NCI-H748 treated with DMSO at 0.1 percent for 48 hours (cell line): ENCODE measurements around the gene FAM168A.

Experiments
- DNase-seq: peaks from one replicate; lab custom pipeline; 2025; lab: John Stamatoyannopoulos, UW

Gene FAM168A

DNA sequence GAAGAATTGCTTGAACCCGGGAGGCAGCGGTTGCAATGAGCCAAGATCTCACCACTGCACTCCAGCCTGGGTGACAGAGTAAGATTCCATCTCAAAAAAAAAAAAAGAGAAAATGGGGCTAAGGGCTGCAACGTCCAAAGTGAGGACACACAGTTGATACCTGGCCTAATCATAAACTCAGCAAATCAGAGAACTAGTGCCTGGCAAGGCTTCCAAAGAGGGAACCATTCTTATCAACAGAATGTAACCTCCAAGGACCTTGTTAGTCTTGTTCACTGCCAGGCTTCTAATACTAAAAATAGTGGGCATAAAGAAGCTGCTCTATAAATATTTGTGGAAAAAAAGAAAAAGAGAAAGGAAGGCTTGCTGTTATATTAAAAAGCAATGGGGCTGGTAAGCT, 42.3 kb downstream of the FAM168A start:
- no peak for DNase-seq

DNA sequence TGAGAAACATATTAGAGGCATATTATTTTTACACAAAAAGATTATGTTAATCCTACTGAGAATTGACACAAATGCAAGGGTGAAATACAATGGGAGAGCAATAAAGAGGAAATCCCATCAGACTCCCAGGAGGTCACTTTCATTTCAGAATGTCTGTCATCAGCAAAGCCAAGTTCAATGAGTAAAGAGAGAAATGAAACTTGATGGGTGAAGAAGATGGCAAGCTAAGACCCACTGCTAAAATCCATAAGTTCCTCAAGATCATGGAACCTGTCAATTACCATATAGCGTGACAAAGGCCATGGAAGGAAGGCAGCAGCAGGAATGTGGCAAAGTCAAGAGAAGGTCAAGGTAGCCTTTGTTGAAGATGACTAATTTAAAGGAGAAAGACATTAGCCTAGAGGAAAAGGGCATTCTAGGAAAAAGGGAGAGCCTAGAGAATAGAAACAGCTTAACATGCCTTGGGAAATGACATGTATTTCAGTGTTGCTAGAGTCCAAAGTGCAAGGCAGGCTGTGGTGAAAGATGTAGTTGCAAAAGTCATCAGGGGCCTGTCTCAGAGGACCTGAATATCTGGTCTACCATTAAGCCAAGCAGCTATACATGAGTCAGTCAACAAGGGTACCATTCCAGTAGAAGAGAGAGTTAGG, 43.1 kb downstream of the FAM168A start:
- no peak for DNase-seq

DNA sequence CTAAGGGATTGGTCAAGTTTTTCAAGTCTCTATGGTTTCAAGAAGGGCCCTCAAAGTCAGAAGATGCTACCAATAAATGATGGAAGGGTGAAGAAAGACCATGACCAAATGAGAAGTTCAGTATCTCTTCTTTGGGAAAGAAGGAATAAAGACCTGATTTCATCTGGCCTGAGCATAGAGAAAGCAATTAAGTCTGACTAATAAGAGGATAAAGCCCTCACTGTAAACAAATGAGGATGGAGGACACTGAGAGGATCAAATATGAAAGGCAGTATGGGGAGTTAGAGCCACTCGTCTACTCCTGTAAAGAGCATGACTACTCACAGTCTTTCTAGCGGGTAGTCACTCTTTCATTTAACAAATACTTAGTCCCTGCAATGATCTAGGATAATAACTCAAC, 44.6 kb downstream of the FAM168A start:
- DNase-seq, result no peak

DNA sequence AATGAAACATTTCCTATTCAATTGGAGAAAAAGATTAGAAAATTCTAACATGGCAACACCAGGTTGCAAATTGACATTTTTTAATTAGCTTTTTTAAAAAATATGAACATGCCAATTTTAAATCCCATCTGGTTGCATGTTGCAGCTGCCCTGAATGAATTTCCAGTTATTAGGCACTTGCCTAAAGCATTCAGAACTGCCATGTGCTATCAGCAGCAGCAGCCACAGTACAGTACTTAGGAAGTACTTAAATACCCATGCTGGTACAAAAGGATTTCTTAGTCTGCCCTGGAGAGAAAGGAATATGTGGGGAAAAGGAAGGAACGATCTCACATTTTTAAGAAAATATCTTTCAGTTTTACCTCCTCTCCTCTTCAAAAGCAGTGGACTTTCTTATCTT, 46.2 kb downstream of the FAM168A start:
- no peak for DNase-seq

DNA sequence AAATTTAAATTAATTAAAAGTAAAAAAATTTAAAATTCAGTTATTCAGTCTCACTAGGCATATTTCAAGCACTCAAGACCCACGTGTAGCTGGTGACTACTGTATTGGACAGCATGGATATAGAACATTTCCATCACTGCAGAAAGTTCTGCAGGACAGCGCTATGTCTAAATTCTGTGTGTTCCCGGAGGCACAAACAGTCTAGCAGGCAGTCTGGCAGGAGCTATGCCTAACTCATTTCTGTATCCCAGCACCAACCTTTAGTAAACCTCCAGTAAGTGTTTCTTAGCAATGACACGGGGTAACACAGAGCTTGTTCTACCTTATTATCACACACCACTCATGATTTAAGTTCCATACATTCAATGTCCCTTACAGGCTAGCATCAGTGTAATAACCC, 48.5 kb downstream of the FAM168A start:
- DNase-seq, result no peak

DNA sequence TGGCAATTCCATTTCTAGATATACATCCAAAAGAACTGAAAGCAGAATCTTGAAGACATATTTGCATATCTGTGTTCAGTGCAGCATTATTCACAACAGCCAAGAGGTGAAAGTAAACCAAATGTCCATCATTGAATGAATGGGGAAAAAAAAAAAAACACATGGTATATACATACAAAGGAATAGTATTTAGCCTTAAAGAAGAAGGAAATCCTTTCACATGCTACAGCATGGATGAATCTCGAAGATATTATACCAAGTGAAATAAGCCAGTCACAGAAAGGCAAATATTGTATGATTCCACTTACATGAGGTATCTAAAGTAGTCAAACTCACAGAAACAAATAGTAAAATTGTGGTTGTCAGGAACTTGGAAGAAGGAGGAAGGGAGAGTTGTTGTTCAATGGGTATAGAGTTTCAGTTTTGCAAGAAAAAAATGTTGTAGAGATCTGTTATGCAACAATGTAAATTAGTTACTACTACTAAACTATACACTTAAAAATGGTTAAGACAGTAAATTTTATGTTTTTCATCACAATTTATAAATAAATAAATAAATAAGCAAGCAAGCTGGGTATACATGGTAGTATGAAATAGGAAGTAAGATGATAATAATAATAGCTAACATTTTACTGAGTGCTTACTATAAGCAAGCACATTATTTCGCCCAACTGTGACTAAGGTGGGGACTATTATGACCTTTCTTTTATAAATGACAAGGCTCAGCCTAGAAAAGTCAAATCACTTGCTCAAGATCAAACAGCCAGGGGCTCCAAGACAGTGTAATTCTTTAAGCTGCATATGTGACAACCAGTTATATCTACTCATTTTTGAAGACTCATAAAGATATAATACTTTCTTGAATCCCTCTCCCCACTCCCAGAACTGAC, 50.0 kb downstream of the FAM168A start:
- DNase-seq, result no peak

DNA sequence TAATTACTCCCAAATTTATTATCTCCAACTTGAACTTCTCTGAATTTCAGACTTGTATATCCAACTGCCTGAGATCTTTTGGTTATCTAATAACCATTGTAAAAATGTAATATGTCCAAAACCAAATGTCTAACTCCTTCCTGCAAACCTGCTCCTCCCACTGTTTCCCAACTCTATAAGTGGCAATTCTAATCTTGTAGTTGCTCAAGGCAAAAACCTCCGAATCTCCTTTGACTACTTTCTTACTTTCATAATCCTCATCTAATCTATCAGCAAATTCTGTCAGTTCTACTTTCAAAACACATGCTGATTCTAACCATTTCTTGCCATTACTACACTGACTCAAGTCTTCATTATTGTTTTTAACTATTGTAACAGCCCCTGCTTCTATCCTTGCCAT, 55.7 kb downstream of the FAM168A start:
- DNase-seq, result no peak

DNA sequence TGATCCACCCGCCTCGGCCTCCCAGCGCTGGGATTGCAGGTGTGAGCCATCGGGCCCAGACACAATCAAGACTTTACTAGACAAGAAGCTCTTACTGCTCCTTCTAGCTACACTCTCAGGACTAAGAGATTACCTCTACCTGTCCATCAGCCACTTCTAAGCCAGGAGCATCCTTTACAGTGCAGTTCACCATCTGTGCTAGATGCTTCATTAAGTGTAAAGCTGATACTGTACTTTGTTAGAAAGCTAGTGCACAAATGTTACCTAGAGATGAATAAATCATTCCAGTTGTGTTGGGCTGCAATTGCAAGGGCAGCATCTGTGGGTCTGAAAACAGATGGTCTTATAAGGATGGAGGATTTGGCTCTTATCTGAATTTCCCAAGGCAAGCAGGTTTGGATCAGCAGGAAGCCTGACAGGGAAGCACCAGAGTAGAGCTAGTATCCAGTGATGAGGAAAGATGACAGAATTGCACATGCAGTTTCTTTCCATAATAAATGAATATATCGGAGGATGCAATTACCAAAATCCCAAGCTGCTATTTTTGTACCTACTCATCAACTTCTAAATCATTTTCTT, 58.3 kb downstream of the FAM168A start:
- DNase-seq, result no peak

DNA sequence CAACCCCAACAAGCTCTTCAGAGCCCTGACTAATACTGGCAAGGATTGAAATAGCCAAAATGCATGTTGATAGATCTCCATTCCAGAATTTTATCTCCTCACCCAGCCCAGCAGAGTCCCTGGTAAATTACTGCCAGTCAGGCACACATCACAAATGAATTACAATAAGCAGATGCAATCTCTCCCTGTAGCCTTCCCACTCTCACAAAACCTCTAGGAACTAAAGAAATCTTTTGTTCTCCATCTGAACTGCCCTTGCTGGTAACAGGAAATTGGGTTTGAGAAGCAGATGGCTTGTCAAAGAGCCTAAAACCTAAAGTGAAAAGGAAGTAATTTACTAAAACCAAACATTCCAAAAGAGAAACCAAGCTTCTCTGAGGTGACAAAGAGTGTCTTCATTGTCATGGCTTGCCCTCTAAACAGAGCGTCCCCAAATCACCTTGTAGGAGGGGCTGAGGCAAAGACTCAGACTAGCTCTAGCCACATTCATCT, 59.5 kb downstream of the FAM168A start:
- no peak for DNase-seq

DNA sequence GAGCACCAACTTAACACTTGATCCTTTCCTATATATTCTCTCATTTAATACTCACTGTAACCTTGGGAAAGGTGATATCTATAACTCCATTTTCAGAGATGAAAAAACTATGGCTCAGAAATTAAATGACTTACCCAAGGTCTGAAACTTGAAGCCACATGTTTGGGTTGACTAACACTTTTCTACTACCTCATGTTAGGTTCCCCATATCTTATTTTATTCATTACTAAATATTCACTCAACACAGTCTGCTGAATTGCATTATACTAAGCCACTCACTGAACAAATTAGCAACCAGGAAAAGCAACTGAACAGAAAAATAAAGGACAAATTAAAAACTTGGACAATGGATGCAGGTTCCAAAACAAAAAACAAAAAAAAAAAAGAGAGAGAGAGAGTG, 59.9 kb downstream of the FAM168A start:
- no peak for DNase-seq

DNA sequence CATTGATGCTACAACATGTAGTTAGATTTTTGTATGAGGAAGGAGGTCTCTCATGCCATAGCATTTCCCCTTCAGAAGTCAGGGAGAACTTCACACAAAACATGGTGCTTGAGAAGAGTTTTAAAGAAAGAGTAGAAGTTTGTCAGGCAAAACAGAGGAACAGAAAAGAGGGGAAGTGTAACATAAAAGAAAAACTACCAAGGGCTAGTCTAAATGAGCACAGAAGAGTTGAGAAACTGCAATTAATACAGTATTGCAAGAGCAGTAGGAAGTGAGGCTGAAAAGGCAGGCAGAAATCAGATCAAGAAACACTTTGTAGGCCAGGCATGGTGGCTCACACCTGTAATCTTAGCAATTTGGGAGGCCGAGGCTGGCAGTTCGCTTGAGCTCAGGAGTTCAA, 61.0 kb downstream of the FAM168A start:
- no peak for DNase-seq

DNA sequence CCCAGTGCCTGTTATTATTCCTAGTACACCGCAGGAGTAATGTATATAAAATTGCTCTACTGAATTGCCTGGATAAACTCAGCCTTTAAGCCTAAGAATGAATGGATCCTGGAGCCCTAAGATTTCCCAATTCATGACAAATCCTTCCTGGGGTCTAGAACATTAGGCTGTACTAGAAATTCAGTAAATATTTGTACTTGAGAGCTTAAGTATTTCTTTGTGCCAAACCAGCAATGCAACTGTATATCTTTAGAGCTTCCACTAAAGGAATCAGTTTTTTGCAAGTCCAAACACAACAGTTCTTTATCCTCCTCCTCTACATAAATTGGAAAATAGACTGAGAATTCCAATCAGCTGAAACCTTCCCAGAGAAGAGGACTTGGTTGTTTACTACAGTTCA, 65.6 kb downstream of the FAM168A start:
- DNase-seq, result no peak

DNA sequence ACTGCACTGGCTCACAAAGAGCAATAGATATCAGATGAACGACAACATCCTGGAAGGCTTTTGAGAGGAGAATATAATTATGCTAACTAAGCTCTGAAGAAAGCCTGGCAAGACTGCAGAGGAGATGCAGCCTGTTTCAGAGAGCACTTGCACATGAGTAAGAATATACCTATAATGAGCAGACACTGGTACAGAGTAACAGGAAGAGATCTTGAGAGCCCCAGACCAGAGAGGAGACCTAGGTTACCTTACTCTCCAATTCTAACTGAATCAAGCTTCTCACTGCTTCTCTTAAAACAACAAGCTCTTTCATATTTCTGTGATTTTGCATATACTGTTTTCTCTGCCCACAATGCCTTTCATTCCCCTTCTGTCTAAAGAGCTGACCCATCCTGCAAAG, 66.5 kb downstream of the FAM168A start:
- DNase-seq, result no peak

DNA sequence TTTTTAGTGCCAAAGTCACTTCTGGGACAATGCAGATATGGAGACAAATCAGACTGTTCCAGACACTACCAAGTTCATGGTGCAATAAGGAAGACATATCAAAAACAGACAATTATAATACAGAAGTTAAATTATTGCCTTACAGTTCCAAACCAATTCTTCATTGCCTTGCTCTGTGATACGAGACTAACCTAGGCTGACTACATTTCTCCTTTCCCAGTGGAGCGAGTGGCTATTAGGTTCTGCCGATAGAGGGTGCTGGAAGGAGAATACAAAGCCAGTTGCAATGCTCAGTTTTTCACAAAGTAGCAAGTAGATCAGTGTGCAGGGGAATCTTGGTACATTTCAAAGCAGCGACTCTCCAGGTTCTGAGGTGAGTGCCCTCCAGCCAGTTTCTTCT, 67.8 kb downstream of the FAM168A start:
- DNase-seq, result no peak

DNA sequence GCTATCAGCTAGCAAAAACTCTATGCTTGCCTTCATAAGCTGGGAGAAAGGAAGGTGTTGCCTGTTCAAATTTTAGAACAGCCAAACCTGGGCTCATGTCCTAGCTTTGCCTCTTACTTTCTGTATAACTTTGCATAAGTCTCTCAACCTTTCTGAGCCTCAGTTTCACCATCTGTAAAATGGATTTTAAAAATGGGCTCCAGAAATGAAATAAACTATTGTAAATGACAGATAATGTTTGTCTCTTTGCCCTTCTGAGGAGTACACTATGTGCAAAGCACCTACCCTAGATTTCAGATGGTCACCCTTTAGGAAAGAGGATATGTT, 68.7 kb downstream of the FAM168A start:
- no peak for DNase-seq

DNA sequence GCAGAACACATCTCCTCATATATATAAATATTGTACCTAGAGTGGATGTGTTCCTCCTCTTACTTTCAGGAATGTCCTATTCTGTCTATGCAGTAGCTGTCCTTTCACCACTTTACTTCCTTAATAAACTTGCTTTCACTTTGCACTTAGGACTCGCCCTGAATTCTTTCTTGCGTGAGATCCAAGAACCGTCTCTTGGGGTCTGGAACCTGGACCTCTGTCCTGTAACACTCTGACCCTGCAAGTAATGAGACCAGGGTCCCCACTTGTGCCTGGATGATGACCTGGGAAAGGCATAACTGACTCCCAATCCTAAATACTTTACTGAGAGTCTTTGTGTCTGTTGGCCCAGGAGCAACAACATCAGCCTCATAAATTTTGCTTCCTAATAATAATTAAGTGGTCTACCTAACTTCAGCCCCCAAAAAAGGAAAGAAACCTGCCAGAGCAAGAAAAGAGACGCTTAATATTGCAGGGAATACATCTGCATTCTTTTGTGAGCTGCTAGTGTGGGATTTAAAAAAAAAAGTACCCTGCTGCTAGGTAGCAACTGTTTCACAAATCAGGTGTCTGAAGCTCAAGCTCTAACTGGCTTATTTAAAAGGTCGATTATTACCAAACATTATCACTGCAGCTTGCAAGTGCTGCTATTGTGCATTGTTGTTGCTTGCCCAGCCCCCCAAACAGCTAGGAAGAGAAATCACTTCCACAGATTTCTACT, 69.3 kb downstream of the FAM168A start:
- no peak for DNase-seq

DNA sequence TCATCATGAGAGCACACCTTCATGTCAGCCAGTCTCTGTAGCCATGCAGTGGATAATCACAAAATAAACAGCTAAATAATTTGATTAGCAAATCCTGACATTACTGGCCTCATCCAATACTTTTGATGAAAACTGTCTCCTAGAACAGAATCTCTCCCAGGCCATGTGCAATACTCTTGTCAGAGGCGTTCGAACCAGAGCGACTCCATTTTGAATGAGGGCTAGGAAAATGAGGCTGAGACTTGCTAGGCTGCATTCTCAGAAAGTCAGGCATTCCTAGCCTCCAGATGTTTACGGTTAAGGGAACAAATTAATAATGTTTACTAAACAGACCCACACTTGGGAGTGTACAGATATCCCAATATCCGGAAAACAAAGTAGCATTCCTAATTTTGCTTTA, 69.9 kb downstream of the FAM168A start:
- no peak for DNase-seq

DNA sequence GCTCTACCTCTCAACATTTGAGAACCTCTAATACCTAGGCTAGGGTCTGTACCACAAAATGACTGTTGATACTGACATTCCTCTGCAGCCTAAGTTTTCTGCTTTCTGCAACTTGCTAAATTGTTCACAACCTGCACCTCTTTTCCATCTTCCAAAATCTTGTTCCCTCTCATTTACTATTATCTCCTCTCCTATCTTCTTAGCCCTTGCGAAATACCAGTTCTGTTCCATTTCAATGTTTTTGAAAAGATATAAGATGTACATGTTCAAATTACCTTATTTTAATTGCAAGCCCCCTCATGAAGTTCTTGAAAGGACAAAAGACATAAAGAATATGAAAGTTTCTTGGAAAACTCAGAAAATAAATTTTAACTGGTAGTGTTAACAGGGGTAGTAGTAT, 72.3 kb downstream of the FAM168A start:
- DNase-seq, result no peak

DNA sequence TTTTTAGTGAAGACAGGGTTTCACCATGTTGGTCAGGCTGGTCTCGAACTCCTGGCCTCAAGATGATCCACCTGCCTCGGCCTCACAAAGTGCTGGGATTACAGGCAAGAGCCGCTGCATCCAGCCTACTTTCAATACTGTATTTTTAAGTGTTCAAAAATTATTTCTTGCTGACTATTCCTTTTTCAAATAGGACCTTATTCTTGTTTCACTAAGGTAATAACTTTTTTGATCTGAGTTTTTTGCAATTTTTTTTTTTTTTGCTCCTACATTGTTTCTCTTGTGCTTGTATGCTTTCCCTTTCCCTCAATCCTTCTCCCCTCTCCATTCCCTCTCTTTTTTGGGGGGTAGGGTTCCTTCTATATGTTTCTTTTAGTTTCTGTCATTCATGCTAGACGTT, 73.1 kb downstream of the FAM168A start:
- no peak for DNase-seq

DNA sequence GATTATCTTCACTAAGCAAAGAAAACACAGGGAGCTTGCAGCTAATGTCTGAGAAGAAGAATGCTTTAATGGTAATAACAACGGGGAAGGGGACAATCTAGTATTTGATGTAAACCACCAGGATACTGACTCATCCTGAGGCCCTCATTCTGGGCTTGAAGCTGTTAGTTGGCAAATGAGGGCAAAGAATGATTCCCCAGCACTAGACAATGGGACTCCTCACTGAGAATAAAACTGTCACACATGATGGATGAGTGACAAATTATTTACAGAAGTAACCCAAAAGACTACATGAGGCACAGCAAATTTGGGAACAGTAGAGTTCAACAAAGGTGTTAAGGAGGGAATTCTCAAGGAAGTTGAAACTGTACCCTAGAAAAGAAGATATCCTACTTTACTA, 76.3 kb downstream of the FAM168A start:
- peak; percentile 22 for DNase-seq

DNA sequence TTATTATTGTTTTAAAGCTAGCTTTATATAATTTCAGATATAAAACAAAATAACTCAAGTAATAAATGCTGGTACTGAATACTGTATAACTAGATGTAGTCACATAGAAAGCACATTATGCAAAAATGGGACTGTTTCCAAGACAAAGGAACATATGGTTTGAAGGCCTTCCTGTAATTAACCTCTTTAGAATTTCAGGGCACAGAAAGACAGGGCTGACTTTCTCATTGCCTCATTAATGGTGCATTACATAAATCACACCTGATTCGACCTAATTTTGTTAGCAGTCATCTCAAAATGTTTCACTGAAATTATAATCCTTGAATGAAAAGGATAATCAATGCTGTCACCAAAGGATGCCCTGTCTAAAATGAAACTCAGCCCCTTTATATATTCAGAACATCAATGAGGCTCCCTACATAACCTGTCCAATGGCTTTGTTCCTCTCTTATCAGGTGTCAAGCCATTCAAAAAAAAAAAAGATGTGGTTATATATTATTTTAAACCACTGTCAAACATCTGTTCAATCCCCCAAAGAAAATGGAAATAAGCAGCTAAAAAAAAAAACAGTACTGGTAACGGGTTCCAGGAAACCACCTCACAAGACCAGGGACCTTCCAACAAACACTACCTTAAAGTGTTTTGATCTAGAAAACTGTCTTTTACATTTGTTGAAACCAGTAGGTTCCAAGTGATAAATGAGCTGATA, 77.4 kb downstream of the FAM168A start:
- no peak for DNase-seq

DNA sequence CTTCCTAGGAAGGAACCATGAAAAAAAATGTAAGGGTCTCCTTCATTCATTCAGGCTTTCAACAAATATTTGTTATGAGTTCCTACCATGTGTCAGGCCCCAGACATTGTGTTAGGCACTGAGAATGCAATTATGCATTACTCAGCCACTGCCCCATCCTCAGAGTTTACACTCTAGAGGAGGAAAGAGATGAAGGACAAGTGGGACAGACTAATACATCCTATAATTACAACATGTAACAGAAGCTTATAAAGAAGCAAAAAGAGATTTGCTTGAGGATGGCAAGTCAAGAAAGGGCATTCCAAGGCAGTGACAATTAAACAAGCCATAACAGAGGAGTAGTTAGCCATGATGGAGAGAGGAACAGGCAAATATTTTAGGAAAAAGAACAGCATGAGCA, 78.6 kb downstream of the FAM168A start:
- DNase-seq, result no peak
